Prostate gland (tissue), 2 donors: Measurements from ENCODE around the gene KRT35. TPM values are rescaled to one million over a fixed set of nuclear protein-coding genes. Genes with fewer than 3 reads are reported as not detected.
"Not testable (repeated sequence)": the region's sequence is repeated elsewhere in the genome, so short reads cannot be mapped to it uniquely, and the experiment has no call there.

ENCODE experiments used
- DNase-seq: peaks from one replicate; pipeline ENCODE4 v3.0.0-alpha.2; 2019; ENCODE audit warnings: low spot score
- H3K27ac ChIP-seq, 2 donors: fragments of 200-600 bp; sonication (generic); 2 replicates each; pipeline ENCODE4 v1.5.1; 2017 to 2019
- H3K27me3 ChIP-seq: fragments of 200-600 bp; sonication (generic); replicated peaks from 2 replicates; pipeline ENCODE4 v1.5.1; 2019; ENCODE audit not compliant: insufficient read depth
- H3K36me3 ChIP-seq, 2 donors: fragments of 200-600 bp; sonication (generic); 1 replicate in 1 of 2; 2 replicates in 1 of 2; pipeline versions ENCODE4 v1.5.1 to v1.8.1; 2017 to 2019
- H3K4me1 ChIP-seq: fragments of 200-600 bp; sonication (generic); replicated peaks from 2 replicates; pipeline ENCODE4 v1.5.1; 2019
- H3K4me3 ChIP-seq, 2 donors: fragments of 200-600 bp; sonication (generic); 2 replicates each; pipeline ENCODE4 v1.5.1; 2017 to 2019
- H3K9me3 ChIP-seq: fragments of 200-600 bp; sonication (generic); 2 replicates; pipeline ENCODE4 v1.5.1; 2017
- POLR2A ChIP-seq: fragments of 450-650 bp; IDR thresholded peaks from one replicate; pipeline ENCODE4 v1.6.1; 2016; ENCODE audit warnings: antibody characterized with exemption, mild to moderate bottlenecking
- POLR2AphosphoS5 ChIP-seq: sonication (generic); formaldehyde crosslinking; IDR thresholded peaks from one replicate; pipeline ENCODE4 v1.6.1; 2017; ENCODE audit warnings: antibody characterized with exemption
- WGBS: methylation state at CpG from one replicate; pipeline ENCODE4 v1.1.5; 2018; 5-methylcytosine and 5-hydroxymethylcytosine counted together
- intact Hi-C: fragments of 100-400 bp; cut with DNase I; formaldehyde crosslinking; loops from one replicate; pipeline ENCODE4 v1.14.2; 2022
- microRNA-seq: library from miRNA; unstranded; fragments of <30 nt; microRNA quantifications from one replicate; pipeline ENCODE4, GENCODE V29; 2016
- small RNA-seq, 2 donors: library from RNA; depleted of rRNA; stranded (forward); fragments of <200 nt; gene quantifications; one replicate each; pipeline ENCODE3, GENCODE V24; 2016
- total RNA-seq, 2 donors: library from RNA; depleted of rRNA; stranded (reverse); fragments of >200 nt; gene quantifications; one replicate each; pipeline ENCODE4 v1.1.0, GENCODE V29; 2016
- TF ChIP-seq, protein P1 (sequence below), 4 experiments: fragments of 200-600 bp in 2 of 4; fragments of 450-650 bp in 2 of 4; sonication (generic) in 2 of 4; IDR thresholded peaks; 1 replicate in 3 of 4; 2 replicates in 1 of 4; pipeline ENCODE4 v1.5.1; 2016 to 2019; ENCODE audit warnings: antibody characterized with exemption in 4 of 4, mild to moderate bottlenecking in 2 of 4, moderate library complexity in 2 of 4

The KRT35 gene
- total RNA-seq, 2 donors from 2014 or later: not detected

DNA sequence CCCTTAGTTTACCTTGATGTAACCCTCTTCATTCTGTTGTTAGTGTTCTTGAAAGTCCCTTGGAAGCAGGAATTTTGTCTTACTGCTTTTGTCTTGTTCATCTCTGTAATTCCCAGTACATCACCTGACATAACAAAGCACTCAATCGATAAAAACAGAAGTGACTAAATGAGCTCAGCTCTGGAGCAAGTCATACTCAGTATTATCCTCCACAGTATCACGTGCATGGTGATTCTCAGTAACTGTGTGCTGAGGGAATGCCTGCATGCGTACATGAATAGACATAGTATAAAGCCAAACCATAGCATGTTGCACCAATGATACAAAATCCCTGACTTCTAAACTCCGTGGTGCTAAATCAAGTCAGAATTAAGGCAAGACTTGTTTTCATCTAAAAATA, 47.4 kb downstream of the KRT35 start:
- TF ChIP-seq, protein P1, sequence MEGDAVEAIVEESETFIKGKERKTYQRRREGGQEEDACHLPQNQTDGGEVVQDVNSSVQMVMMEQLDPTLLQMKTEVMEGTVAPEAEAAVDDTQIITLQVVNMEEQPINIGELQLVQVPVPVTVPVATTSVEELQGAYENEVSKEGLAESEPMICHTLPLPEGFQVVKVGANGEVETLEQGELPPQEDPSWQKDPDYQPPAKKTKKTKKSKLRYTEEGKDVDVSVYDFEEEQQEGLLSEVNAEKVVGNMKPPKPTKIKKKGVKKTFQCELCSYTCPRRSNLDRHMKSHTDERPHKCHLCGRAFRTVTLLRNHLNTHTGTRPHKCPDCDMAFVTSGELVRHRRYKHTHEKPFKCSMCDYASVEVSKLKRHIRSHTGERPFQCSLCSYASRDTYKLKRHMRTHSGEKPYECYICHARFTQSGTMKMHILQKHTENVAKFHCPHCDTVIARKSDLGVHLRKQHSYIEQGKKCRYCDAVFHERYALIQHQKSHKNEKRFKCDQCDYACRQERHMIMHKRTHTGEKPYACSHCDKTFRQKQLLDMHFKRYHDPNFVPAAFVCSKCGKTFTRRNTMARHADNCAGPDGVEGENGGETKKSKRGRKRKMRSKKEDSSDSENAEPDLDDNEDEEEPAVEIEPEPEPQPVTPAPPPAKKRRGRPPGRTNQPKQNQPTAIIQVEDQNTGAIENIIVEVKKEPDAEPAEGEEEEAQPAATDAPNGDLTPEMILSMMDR (IDR thresholded peaks at IDR 0.05): no peak
- TF ChIP-seq POLR2AphosphoS5 (no peak), POLR2A (no peak)
- no peaks in the 10 kb centered on the region for H3K4me1 ChIP-seq
- no peak for DNase-seq
- no peak overlapping the region for H3K4me3 ChIP-seq
- 68% methylated on average over 4 of the region's 4 CpGs for WGBS
- H3K36me3 ChIP-seq: no peaks in the 10 kb centered on the region
- intact Hi-C loops: no loop called here
- no peaks in the 10 kb centered on the region for H3K27me3 ChIP-seq
- H3K9me3 ChIP-seq: no peaks in the 10 kb centered on the region
- no peak overlapping the region for H3K27ac ChIP-seq

DNA sequence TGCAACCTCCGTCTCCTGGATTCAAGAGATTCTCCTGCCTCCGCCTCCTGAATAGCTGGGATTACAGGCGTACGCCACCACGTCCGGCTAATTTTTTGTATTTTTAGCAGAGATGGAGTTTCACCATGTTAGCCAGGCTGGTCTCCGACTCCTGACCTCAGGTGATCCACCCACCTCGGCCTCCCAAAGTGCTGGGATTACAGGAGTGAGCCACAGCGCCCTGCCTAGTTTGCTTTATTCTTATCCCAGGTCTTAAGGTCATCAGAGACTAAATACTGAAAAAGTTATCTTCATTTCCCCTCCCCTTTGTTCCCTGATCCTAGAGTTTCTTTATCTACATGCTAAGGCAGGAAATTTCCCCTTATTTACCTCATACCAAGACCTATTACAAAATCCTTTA, 50.6 kb downstream of the KRT35 start:
- H3K27ac ChIP-seq, H3K4me3 ChIP-seq, H3K27me3 ChIP-seq, H3K36me3 ChIP-seq, DNase-seq, H3K9me3 ChIP-seq, H3K4me1 ChIP-seq, intact Hi-C loops: not testable (repeated sequence)
- 98% methylated on average over 9 of the region's 9 CpGs for WGBS

DNA sequence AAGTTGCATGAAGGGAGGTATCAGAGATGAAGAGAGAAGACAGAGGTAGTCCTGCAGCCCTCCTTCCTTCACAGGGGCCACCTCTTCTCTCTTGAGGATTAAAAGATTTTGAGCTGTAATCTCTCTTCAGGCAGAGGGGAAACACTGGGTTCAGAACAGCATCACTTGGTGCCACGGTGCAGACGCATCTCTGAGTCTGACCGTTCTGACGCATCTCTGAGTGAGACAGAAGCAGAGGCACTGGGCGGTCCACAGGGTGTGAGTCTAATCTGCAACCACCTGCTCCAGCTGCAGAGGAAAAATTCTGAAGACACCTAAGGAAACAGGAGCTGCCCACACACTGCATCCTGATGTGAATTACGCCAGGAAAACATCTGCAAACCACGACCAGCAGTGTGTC, 51.3 kb downstream of the KRT35 start:
- H3K27ac ChIP-seq: no peak overlapping the region
- no peak overlapping the region for H3K4me3 ChIP-seq
- no peaks in the 10 kb centered on the region for H3K9me3 ChIP-seq
- 83% methylated on average over 7 of the region's 7 CpGs for WGBS
- H3K27me3 ChIP-seq: no peaks in the 10 kb centered on the region
- no peaks in the 10 kb centered on the region for H3K4me1 ChIP-seq
- no peak for DNase-seq
- intact Hi-C loops: no loop called here
- no peaks in the 10 kb centered on the region for H3K36me3 ChIP-seq
- TF ChIP-seq POLR2A (no peak), POLR2AphosphoS5 (no peak)
- TF ChIP-seq, protein P1 (IDR thresholded peaks at IDR 0.05): no peak

GRCh38 chr17:41428591-41429291, 52.2 kb downstream of the KRT35 start:
- no peak for DNase-seq
- Histone ChIP-seq H3K4me3 (no peak overlapping the region), H3K4me1 (no peaks in the 10 kb centered on the region), H3K36me3 (no peaks in the 10 kb centered on the region), H3K27me3 (no peaks in the 10 kb centered on the region), H3K27ac (no peak overlapping the region), H3K9me3 (no peaks in the 10 kb centered on the region)
- TF ChIP-seq POLR2AphosphoS5 (no peak), POLR2A (no peak)
- TF ChIP-seq, protein P1 (IDR thresholded peaks at IDR 0.05): no peak
- intact Hi-C loops: no loop called here
- 72% methylated on average over 4 of the region's 4 CpGs for WGBS

Small RNAs within 50 kb of the gene (microRNA-seq; reads per million reads assigned to microRNA genes)
- 33.9 reads per million, percentile 63 among the genes with 10 or more reads in this experiment for gene MIR6510

Small RNAs within 50 kb of the gene (small RNA-seq; reads per million reads assigned to genes)
- 0 reads per million in 2 donors for gene RNU2-32P

Other genes with a start within 250 kb of the KRT35 start
- gene KRTAP9-3, start 248.7 kb downstream of the KRT35 start, total RNA-seq: not detected
- not detected for gene KRTAP9-8, start 243.2 kb downstream of the KRT35 start, total RNA-seq
- gene KRTAP9-4, start 231.5 kb downstream of the KRT35 start, total RNA-seq: not detected
- gene KRTAP9-9, start 225.8 kb downstream of the KRT35 start, total RNA-seq: not detected
- not detected for gene KRTAP9-6, start 215.8 kb downstream of the KRT35 start, total RNA-seq
- gene KRTAP9-7, start 205.5 kb downstream of the KRT35 start, total RNA-seq: not detected
- gene KRTAP29-1, start 178.3 kb downstream of the KRT35 start, total RNA-seq: not detected
- gene KRTAP16-1, start 171.8 kb downstream of the KRT35 start, total RNA-seq: not detected
- gene KRTAP17-1, start 165.4 kb downstream of the KRT35 start, total RNA-seq: not detected
- gene KRT33A, start 130.3 kb downstream of the KRT35 start, total RNA-seq: not detected
- not detected for gene KRT33B, start 111.3 kb downstream of the KRT35 start, total RNA-seq
- 1 to 10 TPM in 1 of 2 donors, not detected in 1; 1.5 TPM for gene KRT34, start 98.8 kb downstream of the KRT35 start, total RNA-seq
- gene KRT31, start 83.5 kb downstream of the KRT35 start, total RNA-seq: not detected
- not detected for gene KRT37, start 56.6 kb downstream of the KRT35 start, total RNA-seq
- not detected for gene KRT38, start 40.2 kb downstream of the KRT35 start, total RNA-seq
- gene KRT32, start 13.8 kb downstream of the KRT35 start, total RNA-seq: not detected
- not detected for gene KRT36, start 8.8 kb upstream of the KRT35 start, total RNA-seq
- gene KRT13, start 24.5 kb upstream of the KRT35 start, total RNA-seq: 10 to 100 TPM; 38.4 to 62.7 TPM
- gene KRT15, start 37.7 kb upstream of the KRT35 start, total RNA-seq: 1,000 to 10,000 TPM in 1 of 2 donors, 100 to 1,000 TPM in 1; 138 to 1,038 TPM
- gene KRT19, start 47.2 kb upstream of the KRT35 start, total RNA-seq: 100 to 1,000 TPM; 351 to 398 TPM
- gene KRT9, start 90.9 kb upstream of the KRT35 start, total RNA-seq: not detected
- gene KRT14, start 105.7 kb upstream of the KRT35 start, total RNA-seq: 100 to 1,000 TPM in 1 of 2 donors, 10 to 100 TPM in 1; 28.1 to 298 TPM
- 1 to 10 TPM; 4.0 to 6.7 TPM for gene KRT16, start 131.6 kb upstream of the KRT35 start, total RNA-seq
- 100 to 1,000 TPM; 201 to 360 TPM for gene KRT17, start 143.4 kb upstream of the KRT35 start, total RNA-seq
- gene EIF1, start 207.7 kb upstream of the KRT35 start, total RNA-seq: 100 to 1,000 TPM; 136 to 320 TPM
- gene GAST, start 231.2 kb upstream of the KRT35 start, total RNA-seq: not detected